ENCODE data around the gene CLASP1. TPM values are rescaled to one million over a fixed set of nuclear protein-coding genes. Genes with fewer than 3 reads are reported as not detected.

Gene CLASP1
- total RNA-seq, 2 experiments from 2014 or later = 60.3 to 61.4 TPM

GRCh38 chr2:121529439-121530211 is 119.6 kb downstream of the CLASP1 start:
- H3K9me3 Mint-ChIP-seq = peaks cover 3% of the 10 kb centered on the region
- POLR2A ChIA-PET = interaction anchor here (0.9 to 5.4 kb wide), 17 partner anchors 9 to 455 kb away, joined by 3 to 84 read pairs (median 9); partner anchors contain the start of genes CLASP1, NIFK and TSN
- peak overlapping the region; percentile 83 for H3K4me3 Mint-ChIP-seq
- no peak for TF ChIP-seq CTCF (IDR thresholded peaks at IDR 0.05)
- intact Hi-C loops (cut with micrococcal nuclease) = loop anchor here (5.0 to 10.0 kb wide), 2 partner anchors 115 to 188 kb away; no protein-coding TSS in a partner anchor
- H3K4me1 Mint-ChIP-seq (ENCODE audit: low read depth) = peaks cover 64% of the 10 kb centered on the region
- no peaks in the 10 kb centered on the region for H3K27me3 Mint-ChIP-seq
- peaks cover 40% of the 10 kb centered on the region for H3K36me3 Mint-ChIP-seq (ENCODE audit: low read depth)
- CTCF ChIA-PET = interaction anchor here (0.9 to 1.7 kb wide), 5 partner anchors 32 to 206 kb away, joined by 3 to 8 read pairs (median 4); no protein-coding TSS in a partner anchor
- DNase-seq = peak; percentile 55
- ATAC-seq = peak; percentile 1
- H3K27ac Mint-ChIP-seq = peak overlapping the region; percentile 92

- H3K27me3 Mint-ChIP-seq = no peaks in the 10 kb centered on the region
- intact Hi-C loops (cut with micrococcal nuclease) = loop anchor here (10.0 kb wide), 1 partner anchor 112 kb away; no protein-coding TSS in a partner anchor
- H3K36me3 Mint-ChIP-seq (ENCODE audit: low read depth) = peaks cover 46% of the 10 kb centered on the region
- ChIA-PET POLR2A (interaction anchor here (1.4 to 1.5 kb wide), 3 partner anchors 121 to 172 kb away, joined by 3 read pairs; partner anchors contain the start of gene CLASP1), CTCF (no interaction called here)
- H3K27ac Mint-ChIP-seq = peak overlapping the region; percentile 75
- DNase-seq (peak; percentile 77), ATAC-seq (peak; percentile 24)
- peaks cover 3% of the 10 kb centered on the region for H3K9me3 Mint-ChIP-seq
- peak overlapping the region; percentile 5 for H3K4me3 Mint-ChIP-seq
- no peak for TF ChIP-seq CTCF (IDR thresholded peaks at IDR 0.05)
- peaks cover 51% of the 10 kb centered on the region for H3K4me1 Mint-ChIP-seq (ENCODE audit: low read depth)
These were observed 122.1 kb downstream of the CLASP1 start for GRCh38 chr2:121527009-121527682.

GRCh38 chr2:121524685-121525425 is 124.4 kb downstream of the CLASP1 start:
- peaks cover 40% of the 10 kb centered on the region for H3K4me1 Mint-ChIP-seq (ENCODE audit: low read depth)
- intact Hi-C loops (cut with micrococcal nuclease) = loop anchor here (10.0 kb wide), 1 partner anchor 110 kb away; no protein-coding TSS in a partner anchor
- DNase-seq (no peak), ATAC-seq (no peak)
- peaks cover 45% of the 10 kb centered on the region for H3K36me3 Mint-ChIP-seq (ENCODE audit: low read depth)
- peak overlapping the region; percentile 53 for H3K27ac Mint-ChIP-seq
- H3K9me3 Mint-ChIP-seq = peaks cover 3% of the 10 kb centered on the region
- POLR2A ChIA-PET = interaction anchor here (1.1 kb wide), 1 partner anchor 11 kb away, joined by 3 read pairs; no protein-coding TSS in a partner anchor
- no peak for TF ChIP-seq CTCF (IDR thresholded peaks at IDR 0.05)
- CTCF ChIA-PET = no interaction called here
- no peaks in the 10 kb centered on the region for H3K27me3 Mint-ChIP-seq
- H3K4me3 Mint-ChIP-seq = no peak overlapping the region

- Mint-ChIP-seq H3K36me3 (ENCODE audit: low read depth) (peaks cover 36% of the 10 kb centered on the region), H3K9me3 (no peaks in the 10 kb centered on the region), H3K27me3 (no peaks in the 10 kb centered on the region), H3K4me3 (no peak overlapping the region), H3K27ac (no peak overlapping the region), H3K4me1 (ENCODE audit: low read depth) (peaks cover 10% of the 10 kb centered on the region)
- intact Hi-C loops (cut with micrococcal nuclease) = loop anchor here (10.0 kb wide), 1 partner anchor 107 kb away; no protein-coding TSS in a partner anchor
- DNase-seq (no peak), ATAC-seq (no peak)
- no peak for TF ChIP-seq CTCF (IDR thresholded peaks at IDR 0.05)
- ChIA-PET POLR2A (interaction anchor here (4.1 kb wide), 1 partner anchor 9 kb away, joined by 18 read pairs; the partner anchor contains the start of gene RNU4ATAC), CTCF (no interaction called here)
These were observed 127.9 kb downstream of the CLASP1 start for GRCh38 chr2:121521359-121521758.
